Mesendoderm (in vitro differentiated cells): ENCODE results near the gene DMPK.

Experiments
- DNase-seq: peaks from one replicate; pipeline ENCODE4 v3.0.0; 2013
- H2AK5ac ChIP-seq: 2 replicates; pipeline ENCODE4 v1.6.1; 2013; ENCODE audit warnings: low read length, inconsistent platforms
- H2BK120ac ChIP-seq: 2 replicates; pipeline ENCODE4 v1.6.1; 2013; ENCODE audit warnings: low read depth, mild to moderate bottlenecking, low read length, moderate library complexity, mixed read lengths
- H2BK15ac ChIP-seq: replicated peaks from 2 replicates; pipeline ENCODE4 v1.6.1; 2013; ENCODE audit warnings: low read depth, mild to moderate bottlenecking, moderate library complexity
- H2BK5ac ChIP-seq: 2 replicates; pipeline ENCODE4 v1.6.1; 2013; ENCODE audit warnings: low read length, inconsistent platforms
- H3K18ac ChIP-seq: 2 replicates; pipeline ENCODE4 v1.6.1; 2013; ENCODE audit warnings: mild to moderate bottlenecking, low read length, mixed read lengths
- H3K23ac ChIP-seq: one replicate; pipeline ENCODE4 v1.6.1; 2013; ENCODE audit warnings: low read length
- H3K27ac ChIP-seq: 2 replicates; pipeline ENCODE4 v1.5.1; 2013; ENCODE audit warnings: low read depth, mild to moderate bottlenecking, inconsistent platforms, low read length, moderate library complexity
- H3K27me3 ChIP-seq: 2 replicates; pipeline ENCODE4 v1.6.1; 2013; ENCODE audit warnings: low read length, control low read depth, mild to moderate bottlenecking, inconsistent platforms; ENCODE audit not compliant: insufficient read depth, poor library complexity
- H3K36me3 ChIP-seq: 2 replicates; pipeline ENCODE4 v1.6.1; 2013; ENCODE audit warnings: low read length, inconsistent platforms; ENCODE audit not compliant: control insufficient read depth, insufficient read depth
- H3K4ac ChIP-seq: one replicate; pipeline ENCODE4 v1.6.1; 2013; ENCODE audit warnings: low read depth, mild to moderate bottlenecking, low read length, moderate library complexity
- H3K4me1 ChIP-seq: 2 replicates; pipeline ENCODE4 v1.6.1; 2013; ENCODE audit warnings: low read depth, low read length, inconsistent platforms; ENCODE audit not compliant: control insufficient read depth
- H3K4me2 ChIP-seq: 2 replicates; pipeline ENCODE4 v1.6.1; 2013; ENCODE audit warnings: low read length
- H3K4me3 ChIP-seq: 2 replicates; pipeline ENCODE4 v1.5.1; 2013; ENCODE audit warnings: mild to moderate bottlenecking, low read length
- H3K56ac ChIP-seq: one replicate; pipeline ENCODE4 v1.6.1; 2013; ENCODE audit warnings: low read length
- H3K79me1 ChIP-seq: 2 replicates; pipeline ENCODE4 v1.6.1; 2013; ENCODE audit warnings: low read length, inconsistent platforms
- H3K79me2 ChIP-seq: 2 replicates; pipeline ENCODE4 v1.6.1; 2013; ENCODE audit warnings: mild to moderate bottlenecking, low read length; ENCODE audit not compliant: control insufficient read depth, insufficient read depth
- H3K9ac ChIP-seq: 2 replicates; pipeline ENCODE4 v1.6.1; 2013; ENCODE audit warnings: low read length, inconsistent platforms
- H4K5ac ChIP-seq: one replicate; pipeline ENCODE4 v1.6.1; 2013; ENCODE audit warnings: low read length
- H4K8ac ChIP-seq: one replicate; pipeline ENCODE4 v1.6.1; 2013; ENCODE audit warnings: low read depth, mild to moderate bottlenecking, control low read depth, low read length, moderate library complexity
- WGBS: extraction: QIAGEN DNeasy Blood & Tissue Kit; methylation state at CpG from one replicate; pipeline ENCODE4 v1.1.7; 2013; ENCODE audit warnings: low lambda C conversion rate, missing lambda C conversion rate; ENCODE audit not compliant: insufficient coverage; ENCODE audit errors: extremely low coverage; 5-methylcytosine and 5-hydroxymethylcytosine counted together

The DMPK gene

DNA sequence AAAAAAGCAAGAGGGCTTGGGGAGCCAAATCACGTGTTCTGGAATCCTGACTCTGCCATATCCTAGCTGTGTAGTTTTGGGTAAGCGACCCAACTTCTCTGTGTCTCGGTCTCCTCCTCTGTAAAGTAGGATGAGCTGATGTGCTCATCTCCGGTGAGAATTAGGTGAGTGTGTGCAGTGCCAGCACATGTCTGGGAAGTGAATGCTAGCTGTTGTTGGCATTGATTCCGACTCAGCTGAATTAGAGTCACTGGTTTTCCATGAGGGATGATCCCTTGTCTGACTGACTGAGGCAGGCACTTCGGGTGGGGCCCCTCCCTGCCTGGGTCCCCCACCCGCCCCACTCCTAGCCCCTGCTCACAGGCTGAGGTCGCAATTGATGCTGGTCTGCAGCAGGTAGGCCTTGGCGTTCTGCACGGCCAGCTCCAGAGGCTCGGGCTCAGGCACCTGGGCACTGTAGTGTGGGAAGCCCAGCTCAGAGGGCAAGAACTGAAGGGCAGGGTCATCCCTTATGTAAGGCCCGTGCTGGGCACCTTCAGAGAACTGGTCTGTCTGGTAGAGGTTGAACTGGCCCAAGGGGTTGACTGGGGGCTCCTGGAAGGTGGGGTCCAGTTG, 32.0 kb upstream of the DMPK start:
- Histone ChIP-seq H3K4me3 (no peak overlapping the region), H2BK5ac (no peak overlapping the region), H3K4me2 (no peak overlapping the region), H2BK15ac (no peak overlapping the region), H3K56ac (peak overlapping the region; percentile 96), H2AK5ac (no peak overlapping the region), H3K79me1 (no peaks in the 10 kb centered on the region), H4K8ac (no peak overlapping the region), H3K36me3 (no peaks in the 10 kb centered on the region), H3K27ac (no peak overlapping the region), H3K23ac (no peak overlapping the region), H3K18ac (no peak overlapping the region), H3K4ac (no peak overlapping the region), H3K4me1 (peaks cover 4% of the 10 kb centered on the region), H3K79me2 (no peaks in the 10 kb centered on the region), H3K27me3 (no peaks in the 10 kb centered on the region), H2BK120ac (no peak overlapping the region), H3K9ac (peak overlapping the region; percentile 81), H4K5ac (no peak overlapping the region)
- DNase-seq: no peak
- WGBS: no CpG with 5 or more reads among the region's 12 CpGs

DNA sequence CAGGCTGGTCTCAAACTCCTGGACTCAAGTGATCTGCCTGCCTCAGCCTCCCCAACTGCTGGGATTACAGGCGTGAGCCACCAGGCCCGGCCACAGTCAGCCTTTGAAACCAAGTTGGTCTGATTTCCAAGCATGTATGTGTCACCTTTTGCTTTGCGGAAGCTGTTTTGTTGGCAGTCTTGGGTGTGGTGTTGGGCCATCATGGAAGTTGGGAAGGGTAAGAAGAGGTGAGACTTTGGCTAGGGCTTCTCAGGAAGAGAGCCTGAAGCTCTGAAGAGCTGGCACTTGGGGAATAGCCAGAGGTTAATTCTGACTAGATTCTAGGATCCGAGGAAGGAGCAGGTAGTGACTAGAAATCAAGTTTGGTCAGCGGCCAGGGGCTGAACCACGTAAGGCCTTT, 30.0 kb upstream of the DMPK start:
- Histone ChIP-seq H3K4me3 (no peak overlapping the region), H3K36me3 (no peaks in the 10 kb centered on the region), H4K8ac (no peak overlapping the region), H3K4ac (no peak overlapping the region), H3K27ac (no peak overlapping the region), H2BK15ac (no peak overlapping the region), H3K27me3 (no peaks in the 10 kb centered on the region), H3K4me2 (no peak overlapping the region), H2BK120ac (no peak overlapping the region), H3K9ac (no peak overlapping the region), H2AK5ac (no peak overlapping the region), H2BK5ac (no peak overlapping the region), H3K23ac (no peak overlapping the region), H3K79me2 (no peaks in the 10 kb centered on the region), H3K79me1 (no peaks in the 10 kb centered on the region), H3K18ac (no peak overlapping the region), H4K5ac (no peak overlapping the region), H3K4me1 (peaks cover 2% of the 10 kb centered on the region), H3K56ac (no peak overlapping the region)
- no CpG with 5 or more reads among the region's 6 CpGs for WGBS
- DNase-seq: no peak

DNA sequence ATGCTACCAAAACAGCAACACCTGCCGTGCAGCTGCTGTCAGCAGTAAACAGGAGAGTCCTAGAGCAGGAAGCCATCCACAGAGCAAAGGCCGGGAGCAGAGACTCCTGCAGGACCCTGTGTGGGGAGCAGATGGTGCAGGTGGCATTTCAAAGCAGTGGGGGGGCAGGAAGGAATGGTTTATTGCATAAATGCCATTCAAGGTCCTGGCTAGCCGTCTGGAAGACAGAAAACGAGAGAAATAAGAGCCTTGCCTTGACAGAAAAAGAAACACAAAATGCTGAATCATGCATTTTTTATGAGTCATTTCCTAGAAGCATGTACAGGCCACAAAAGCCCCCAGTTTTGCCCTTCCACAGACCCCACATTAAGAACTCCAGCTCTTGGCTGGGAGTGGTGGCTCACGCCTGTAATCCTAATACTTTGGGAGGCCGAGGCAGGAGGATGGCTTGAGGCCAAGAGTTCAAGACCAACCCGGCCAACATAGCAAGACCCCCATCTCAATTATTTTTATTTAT, 27.4 kb upstream of the DMPK start:
- Histone ChIP-seq H2AK5ac (no peak overlapping the region), H2BK15ac (no peak overlapping the region), H3K4ac (no peak overlapping the region), H2BK120ac (no peak overlapping the region), H3K18ac (no peak overlapping the region), H3K27me3 (no peaks in the 10 kb centered on the region), H3K4me2 (no peak overlapping the region), H3K23ac (no peak overlapping the region), H3K79me1 (no peaks in the 10 kb centered on the region), H4K8ac (no peak overlapping the region), H3K79me2 (no peaks in the 10 kb centered on the region), H3K27ac (no peak overlapping the region), H3K9ac (no peak overlapping the region), H4K5ac (no peak overlapping the region), H3K4me1 (no peaks in the 10 kb centered on the region), H3K4me3 (no peak overlapping the region), H3K56ac (no peak overlapping the region), H3K36me3 (no peaks in the 10 kb centered on the region), H2BK5ac (no peak overlapping the region)
- no CpG with 5 or more reads among the region's 7 CpGs for WGBS
- DNase-seq: peak; percentile 51

DNA sequence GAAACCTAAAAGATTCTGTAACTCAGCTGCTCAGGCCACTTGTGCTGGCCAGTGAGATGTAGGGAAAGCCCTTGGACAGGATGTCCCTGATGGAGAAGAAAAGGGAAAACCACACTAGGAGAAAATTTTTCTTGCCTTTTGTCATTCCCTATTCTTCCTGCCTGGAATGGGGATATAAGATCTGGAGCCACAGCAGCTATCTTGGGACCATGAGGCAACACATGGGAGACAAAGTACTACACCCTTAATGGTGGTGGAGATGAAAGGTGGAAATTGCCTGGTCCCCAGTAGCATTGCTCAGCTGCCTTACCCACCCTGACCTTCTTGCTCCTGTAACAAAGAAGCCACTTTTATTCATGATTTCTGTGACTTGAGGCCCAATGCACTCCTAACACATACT, 23.4 kb upstream of the DMPK start:
- Histone ChIP-seq H3K4me1 (no peaks in the 10 kb centered on the region), H2BK5ac (no peak overlapping the region), H3K27ac (no peak overlapping the region), H3K4me3 (no peak overlapping the region), H3K23ac (no peak overlapping the region), H2BK120ac (no peak overlapping the region), H4K8ac (no peak overlapping the region), H3K27me3 (no peaks in the 10 kb centered on the region), H3K79me2 (no peaks in the 10 kb centered on the region), H3K79me1 (no peaks in the 10 kb centered on the region), H3K36me3 (no peaks in the 10 kb centered on the region), H2BK15ac (no peak overlapping the region), H3K4ac (no peak overlapping the region), H2AK5ac (no peak overlapping the region), H3K4me2 (no peak overlapping the region), H3K56ac (no peak overlapping the region), H4K5ac (no peak overlapping the region), H3K9ac (no peak overlapping the region), H3K18ac (no peak overlapping the region)
- DNase-seq: no peak

DNA sequence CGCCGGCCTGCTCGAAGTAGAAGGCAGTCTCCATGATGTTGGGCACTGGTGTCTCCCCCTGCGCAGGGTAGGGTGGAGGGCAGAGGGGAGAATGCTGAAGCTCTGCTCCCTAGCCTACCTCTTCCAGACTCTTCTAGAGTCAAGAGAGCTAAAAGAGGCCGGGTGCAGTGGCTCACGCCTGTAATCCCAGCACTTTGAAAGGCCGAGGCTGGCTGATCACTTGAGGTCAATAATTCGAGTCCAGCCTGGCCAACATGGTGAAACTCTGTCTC, 22.6 kb upstream of the DMPK start:
- Histone ChIP-seq H3K56ac (no peak overlapping the region), H3K36me3 (no peaks in the 10 kb centered on the region), H2AK5ac (no peak overlapping the region), H4K8ac (no peak overlapping the region), H3K4me2 (no peak overlapping the region), H3K18ac (no peak overlapping the region), H3K23ac (no peak overlapping the region), H2BK5ac (no peak overlapping the region), H3K27ac (no peak overlapping the region), H3K4me3 (no peak overlapping the region), H3K79me2 (no peaks in the 10 kb centered on the region), H2BK15ac (no peak overlapping the region), H3K9ac (no peak overlapping the region), H4K5ac (no peak overlapping the region), H2BK120ac (no peak overlapping the region), H3K4ac (no peak overlapping the region), H3K79me1 (no peaks in the 10 kb centered on the region), H3K27me3 (no peaks in the 10 kb centered on the region), H3K4me1 (no peaks in the 10 kb centered on the region)
- no CpG with 5 or more reads among the region's 8 CpGs for WGBS
- no peak for DNase-seq

DNA sequence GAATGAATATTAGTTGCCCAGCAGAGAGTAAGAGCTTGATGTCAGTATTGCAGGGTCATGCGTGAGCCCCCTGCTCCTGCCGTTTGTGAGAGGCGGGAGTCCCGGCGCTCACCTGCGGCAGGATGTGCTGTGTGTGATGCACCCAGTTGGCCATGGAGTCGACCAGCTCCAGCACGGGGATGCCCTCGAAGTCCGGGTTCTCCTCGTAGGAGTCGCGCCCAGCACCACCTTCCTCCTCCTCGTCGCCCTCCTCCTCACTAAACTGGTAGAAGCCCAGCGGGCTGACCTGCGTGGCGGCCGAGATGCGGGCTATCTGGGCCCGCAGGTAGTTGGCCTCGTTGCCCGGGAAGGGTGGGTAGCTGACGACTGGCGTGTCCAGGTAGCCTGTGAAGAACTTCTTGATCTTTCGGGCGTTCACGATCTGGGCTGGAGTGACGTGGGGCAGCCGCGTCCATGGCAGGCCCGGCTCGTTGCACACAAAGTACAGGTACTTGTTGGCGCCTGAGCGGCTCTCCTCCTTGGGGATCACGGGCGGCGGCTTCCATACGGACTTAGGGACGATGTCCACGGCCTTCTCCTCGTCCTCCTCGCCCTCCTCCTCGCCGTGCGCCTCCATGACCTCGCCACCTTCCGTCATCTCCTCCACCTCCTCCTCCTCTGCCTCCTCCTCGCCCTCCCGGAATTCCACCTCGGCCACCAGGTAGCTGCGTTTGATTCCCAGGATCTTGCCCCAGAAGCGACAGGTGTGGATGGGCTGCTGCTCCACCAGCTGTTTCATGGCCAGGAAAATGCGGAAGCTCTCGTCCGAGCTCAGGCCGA, 22.1 kb upstream of the DMPK start:
- Histone ChIP-seq H3K4me2 (no peak overlapping the region), H4K8ac (no peak overlapping the region), H3K4me3 (no peak overlapping the region), H3K27me3 (no peaks in the 10 kb centered on the region), H3K79me1 (no peaks in the 10 kb centered on the region), H2BK15ac (no peak overlapping the region), H2AK5ac (no peak overlapping the region), H3K4ac (no peak overlapping the region), H2BK120ac (no peak overlapping the region), H3K56ac (no peak overlapping the region), H3K18ac (no peak overlapping the region), H3K9ac (no peak overlapping the region), H3K79me2 (no peaks in the 10 kb centered on the region), H3K36me3 (no peaks in the 10 kb centered on the region), H4K5ac (no peak overlapping the region), H3K23ac (no peak overlapping the region), H3K27ac (no peak overlapping the region), H2BK5ac (no peak overlapping the region), H3K4me1 (no peaks in the 10 kb centered on the region)
- WGBS: no CpG with 5 or more reads among the region's 57 CpGs
- no peak for DNase-seq
